Retinal pigment epithelial cell (primary cell): ENCODE data around the gene TCF12.

ENCODE experiments used
- DNase-seq: peaks from one replicate; pipeline ENCODE4 v3.0.0-alpha.2; 2010; ENCODE audit warnings: low read depth
- H3K4me3 ChIP-seq: 2 replicates; pipeline ENCODE4 v1.5.1; 2011; ENCODE audit warnings: mild to moderate bottlenecking, low read length, control low read depth, moderate library complexity
- CTCF ChIP-seq: conservative IDR thresholded peaks from 2 replicates; pipeline ENCODE4 v1.5.1; 2011; ENCODE audit warnings: low read depth, low read length, control low read depth, inconsistent platforms

Gene TCF12

DNA sequence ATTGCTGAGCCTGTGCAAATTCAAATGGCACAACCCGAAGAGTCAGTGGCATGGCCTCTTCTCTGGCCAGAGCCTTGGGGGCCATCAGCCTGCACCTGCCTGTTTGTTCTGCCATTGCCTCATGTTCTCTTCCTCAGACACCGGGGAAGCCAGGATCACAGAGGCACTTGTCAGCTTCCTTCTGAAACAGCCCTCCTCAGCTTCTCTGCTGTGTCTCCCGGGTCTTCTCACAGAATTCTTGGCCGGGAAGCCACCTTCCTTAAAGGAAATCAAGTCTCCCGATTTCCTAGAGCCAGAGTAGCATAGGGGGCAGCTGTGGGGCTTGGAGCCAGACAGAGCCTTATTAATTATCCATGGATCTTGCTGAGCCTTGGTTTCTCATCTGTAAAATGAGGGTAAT is 410.5 kb downstream of the TCF12 start:
- no peak for TF ChIP-seq CTCF

DNA sequence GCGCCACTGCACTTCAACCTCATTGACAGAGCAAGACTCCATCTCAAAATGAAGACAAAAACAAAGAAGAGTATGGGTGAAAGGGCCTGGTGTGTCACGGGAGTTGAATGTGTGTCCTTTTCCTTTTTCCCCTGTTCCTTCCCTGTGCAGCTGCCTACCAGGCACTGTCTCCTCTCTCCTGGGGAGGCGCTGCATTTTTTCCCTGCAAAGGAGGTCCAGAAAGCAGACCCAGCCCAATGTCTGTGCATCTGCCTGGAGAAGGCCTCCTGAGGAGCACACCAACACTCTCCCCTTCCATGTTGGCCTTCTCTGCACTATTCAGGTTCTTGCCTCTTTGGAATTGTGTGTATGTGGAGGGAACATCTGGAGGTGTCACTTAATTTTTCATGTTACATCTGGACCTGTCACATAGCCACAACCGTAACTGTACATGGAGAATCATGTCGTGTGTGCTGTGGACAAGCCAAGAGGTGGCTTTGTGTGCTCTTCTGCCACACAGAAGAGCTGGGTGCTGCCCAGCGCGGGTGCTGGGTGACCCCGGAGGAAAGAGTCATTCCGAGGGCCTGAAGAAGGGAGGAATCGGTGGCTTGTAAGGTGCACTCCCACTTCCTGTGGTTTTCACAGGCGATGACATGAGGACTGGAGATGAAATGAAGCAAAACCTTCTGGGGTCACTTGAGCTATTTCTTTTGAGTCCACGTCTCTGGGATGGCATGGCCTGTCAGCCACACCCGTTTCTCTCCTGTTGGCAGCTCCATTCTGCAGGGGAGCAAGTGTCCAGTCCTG is 411.3 kb downstream of the TCF12 start:
- DNase-seq = no peak
- no peak for TF ChIP-seq CTCF
- H3K4me3 ChIP-seq = no peak overlapping the region

More for the DNA sequence above, 410.5 kb downstream of the TCF12 start:
- H3K4me3 ChIP-seq = no peak overlapping the region
- DNase-seq = no peak

DNA sequence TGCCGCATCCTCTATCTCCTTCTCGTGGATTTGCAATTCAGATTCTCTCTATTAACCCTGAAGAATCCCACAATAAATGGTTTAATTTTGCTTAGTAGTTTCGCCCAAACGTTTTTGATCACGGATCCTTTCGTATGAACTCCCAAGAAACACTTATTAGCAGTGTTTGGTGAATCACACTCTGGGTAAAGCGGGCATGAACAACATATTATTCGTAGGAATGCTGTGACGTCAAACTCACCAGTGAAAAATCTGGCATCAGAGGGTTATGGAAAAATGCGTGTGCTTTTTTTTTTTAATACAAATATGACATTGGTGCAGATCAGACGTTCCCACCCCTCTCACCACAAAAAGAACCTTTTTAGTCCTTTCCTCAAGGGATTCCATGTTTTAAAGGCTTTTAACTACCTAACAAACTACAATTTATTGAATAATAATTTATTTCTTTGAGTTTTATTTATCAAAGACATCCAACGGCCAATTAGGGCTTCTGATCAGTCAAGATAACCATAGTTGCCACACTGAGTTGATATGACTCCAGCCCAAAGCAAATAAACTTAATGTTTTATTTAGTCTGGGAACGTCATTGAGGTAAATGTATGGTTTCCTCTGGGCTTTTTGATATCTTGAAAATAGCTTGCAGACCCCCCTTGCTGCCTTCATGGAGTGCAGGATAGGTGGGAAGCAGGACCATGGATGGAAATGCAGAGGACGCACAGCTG is 412.3 kb downstream of the TCF12 start:
- TF ChIP-seq CTCF = no peak
- H3K4me3 ChIP-seq = no peak overlapping the region
- DNase-seq = no peak

DNA sequence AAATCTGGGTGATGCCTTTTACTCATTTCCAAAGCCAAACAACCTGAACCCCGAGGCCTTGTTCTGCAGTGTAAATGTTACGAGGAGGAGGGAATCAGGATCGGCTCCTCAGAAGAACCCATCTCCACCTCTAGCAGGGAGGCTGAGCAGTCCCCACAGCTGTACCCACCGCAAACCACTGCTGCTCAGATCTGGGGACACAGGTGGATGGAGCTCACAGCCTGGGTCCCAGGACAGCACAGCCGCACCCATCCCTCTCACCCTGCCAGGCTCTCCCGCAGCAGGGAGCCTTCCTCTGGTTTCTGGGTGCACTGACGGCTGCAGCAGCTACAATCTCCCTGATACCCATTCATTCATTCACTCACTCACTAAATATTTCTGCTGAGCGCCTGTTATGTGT is 413.9 kb downstream of the TCF12 start:
- no peak for DNase-seq
- TF ChIP-seq CTCF = no peak

GRCh38 chr15:57333487-57333886 is 415.0 kb downstream of the TCF12 start:
- no peak for DNase-seq
- TF ChIP-seq CTCF = no peak

More for the DNA sequence above, 413.9 kb downstream of the TCF12 start:
- no peak overlapping the region for H3K4me3 ChIP-seq

DNA sequence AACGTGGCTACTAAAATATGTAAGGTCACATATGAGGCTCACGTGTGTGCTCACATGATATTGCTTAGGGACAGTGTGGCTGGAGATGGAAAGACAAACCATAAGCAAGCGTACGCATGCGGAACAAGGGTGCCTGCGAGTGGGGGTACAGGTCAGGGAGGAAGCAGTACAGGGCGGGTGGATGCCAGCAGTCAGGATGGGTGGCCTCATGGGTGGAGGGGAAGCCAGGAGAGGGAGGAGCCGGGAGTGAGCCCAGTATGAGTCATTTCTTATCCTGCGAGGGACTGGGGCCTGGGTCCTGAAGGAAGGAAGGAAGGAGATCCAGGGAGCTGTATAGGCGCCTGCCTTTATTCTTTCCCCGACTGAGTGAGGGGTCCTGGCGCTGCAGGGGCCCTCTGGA is 415.8 kb downstream of the TCF12 start:
- no peak for TF ChIP-seq CTCF
- no peak overlapping the region for H3K4me3 ChIP-seq
- DNase-seq = no peak

More at GRCh38 chr15:57333487-57333886, 415.0 kb downstream of the TCF12 start:
- H3K4me3 ChIP-seq = no peak overlapping the region
